Upper lobe of left lung (tissue), 6 donors: ENCODE data around the gene MRPL1. TPM values are rescaled to one million over a fixed set of nuclear protein-coding genes. Genes with fewer than 3 reads are reported as not detected.

ENCODE experiments used
- ATAC-seq, 2 donors: fragments of 200-7000 bp; cut with Tn5 transposase; one replicate each; pipeline ENCODE4 v1.9.1; 2022; ENCODE audit warnings: mild to moderate bottlenecking in 2 of 2, moderate library complexity in 2 of 2; ENCODE audit not compliant: low FRiP score in 2 of 2
- DNase-seq, 2 donors: peaks; one replicate each; pipeline ENCODE4 v3.0.0-alpha.2; 2019 to 2020
- H3K27ac ChIP-seq, 4 donors: fragments of 200-600 bp; sonication (generic); one replicate each; pipeline ENCODE4 v1.5.1; 2016 to 2019
- H3K27me3 ChIP-seq, 4 donors: fragments of 200-600 bp; sonication (generic); one replicate each; pipeline ENCODE4 v1.5.1; 2017 to 2019
- H3K36me3 ChIP-seq, 4 donors: fragments of 200-600 bp; sonication (generic); one replicate each; pipeline ENCODE4 v1.5.1; 2016 to 2019
- H3K4me1 ChIP-seq, 4 donors: fragments of 200-600 bp; sonication (generic); one replicate each; pipeline ENCODE4 v1.5.1; 2018 to 2019
- H3K4me3 ChIP-seq, 4 donors: fragments of 200-600 bp; sonication (generic); one replicate each; pipeline ENCODE4 v1.5.1; 2017 to 2019; ENCODE audit warnings: mild to moderate bottlenecking in 2 of 4, moderate library complexity in 1 of 4
- H3K9me3 ChIP-seq, 4 donors: fragments of 200-600 bp; sonication (generic); one replicate each; pipeline ENCODE4 v1.5.1; 2018 to 2019
- EP300 ChIP-seq, 4 donors: sonication (generic); formaldehyde crosslinking; IDR thresholded peaks; one replicate each; pipeline ENCODE4 v1.5.1; 2017; ENCODE audit warnings: antibody characterized with exemption in 4 of 4, control low read depth in 2 of 4
- POLR2A ChIP-seq, 4 donors: fragments of 450-650 bp; IDR thresholded peaks; one replicate each; pipeline ENCODE4 v1.5.1; 2016 to 2017; ENCODE audit warnings: antibody characterized with exemption in 4 of 4, mild to moderate bottlenecking in 2 of 4
- POLR2AphosphoS5 ChIP-seq, 2 donors: sonication (generic); formaldehyde crosslinking; IDR thresholded peaks; one replicate each; pipeline ENCODE4 v1.5.1; 2017; ENCODE audit warnings: antibody characterized with exemption in 2 of 2
- WGBS, 2 donors: methylation state at CpG; one replicate each; pipeline ENCODE4 v1.1.5; 2017 to 2018; 5-methylcytosine and 5-hydroxymethylcytosine counted together
- total RNA-seq, 6 donors: library from RNA; depleted of rRNA in 4 of 6; stranded (reverse); fragments of >200 nt in 4 of 6; gene quantifications; one replicate each; pipeline versions ENCODE4 v1.1.0 to v1.2.1, GENCODE V29; 2016 to 2021
- TF ChIP-seq, protein P1 (sequence below), 6 experiments: fragments of 450-650 bp in 4 of 6; fragments of 200-600 bp in 2 of 6; sonication (generic) in 2 of 6; IDR thresholded peaks; one replicate each; pipeline ENCODE4 v1.5.1; 2016 to 2019; ENCODE audit warnings: antibody characterized with exemption in 6 of 6
- donor health status: DM: no; HTN: no; CAD: no; lungs with moderate emphysema.
- donor health status: DM: no; HTN: yes; CAD: no; lungs with severe emphysema.

MRPL1 gene
- total RNA-seq, 6 donors from 2014 or later, result 4.1 to 26.5 (median 16.8) TPM

DNA sequence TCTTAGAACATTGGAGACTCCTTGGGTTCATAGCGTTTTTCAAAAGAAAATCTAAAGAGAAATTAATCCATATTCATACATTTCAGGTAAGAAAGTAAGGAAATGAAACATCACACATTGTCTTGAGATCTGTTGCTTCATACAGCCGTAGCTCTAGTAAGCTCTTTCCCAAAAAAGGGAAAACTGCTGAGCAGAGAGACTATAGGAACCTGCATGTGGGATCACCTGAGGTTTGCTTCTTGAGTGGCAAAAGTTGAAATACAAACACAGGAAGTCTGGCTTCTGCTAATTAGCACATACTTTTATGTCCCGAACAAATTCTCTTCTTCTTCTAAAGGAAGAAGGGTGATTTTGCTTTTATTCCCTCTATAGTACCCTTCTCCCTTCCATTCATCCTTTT lies 57.7 kb downstream of the MRPL1 start:
- WGBS, 2 donors, result 63 to 68% methylated on average over 3 of the region's 3 CpGs
- Histone ChIP-seq H3K9me3 (no peaks in the 10 kb centered on the region), H3K27me3 (no peaks in the 10 kb centered on the region), H3K27ac (peak overlapping the region in 3 of 4 donors; percentile 62 to 63 (median 62)), H3K4me1 (peaks cover 12 to 21% (median 16%) of the 10 kb centered on the region in 4 donors), H3K4me3 (no peak overlapping the region), H3K36me3 (no peaks in the 10 kb centered on the region)
- DNase-seq (no peak), ATAC-seq (no peak)
- TF ChIP-seq POLR2AphosphoS5 (IDR thresholded peaks at IDR 0.05), result no peak
- TF ChIP-seq, protein P1, sequence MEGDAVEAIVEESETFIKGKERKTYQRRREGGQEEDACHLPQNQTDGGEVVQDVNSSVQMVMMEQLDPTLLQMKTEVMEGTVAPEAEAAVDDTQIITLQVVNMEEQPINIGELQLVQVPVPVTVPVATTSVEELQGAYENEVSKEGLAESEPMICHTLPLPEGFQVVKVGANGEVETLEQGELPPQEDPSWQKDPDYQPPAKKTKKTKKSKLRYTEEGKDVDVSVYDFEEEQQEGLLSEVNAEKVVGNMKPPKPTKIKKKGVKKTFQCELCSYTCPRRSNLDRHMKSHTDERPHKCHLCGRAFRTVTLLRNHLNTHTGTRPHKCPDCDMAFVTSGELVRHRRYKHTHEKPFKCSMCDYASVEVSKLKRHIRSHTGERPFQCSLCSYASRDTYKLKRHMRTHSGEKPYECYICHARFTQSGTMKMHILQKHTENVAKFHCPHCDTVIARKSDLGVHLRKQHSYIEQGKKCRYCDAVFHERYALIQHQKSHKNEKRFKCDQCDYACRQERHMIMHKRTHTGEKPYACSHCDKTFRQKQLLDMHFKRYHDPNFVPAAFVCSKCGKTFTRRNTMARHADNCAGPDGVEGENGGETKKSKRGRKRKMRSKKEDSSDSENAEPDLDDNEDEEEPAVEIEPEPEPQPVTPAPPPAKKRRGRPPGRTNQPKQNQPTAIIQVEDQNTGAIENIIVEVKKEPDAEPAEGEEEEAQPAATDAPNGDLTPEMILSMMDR (IDR thresholded peaks at IDR 0.05), result no peak
- TF ChIP-seq POLR2A (IDR thresholded peaks at IDR 0.05), result no peak
- no peak for TF ChIP-seq EP300 (IDR thresholded peaks at IDR 0.05)

DNA sequence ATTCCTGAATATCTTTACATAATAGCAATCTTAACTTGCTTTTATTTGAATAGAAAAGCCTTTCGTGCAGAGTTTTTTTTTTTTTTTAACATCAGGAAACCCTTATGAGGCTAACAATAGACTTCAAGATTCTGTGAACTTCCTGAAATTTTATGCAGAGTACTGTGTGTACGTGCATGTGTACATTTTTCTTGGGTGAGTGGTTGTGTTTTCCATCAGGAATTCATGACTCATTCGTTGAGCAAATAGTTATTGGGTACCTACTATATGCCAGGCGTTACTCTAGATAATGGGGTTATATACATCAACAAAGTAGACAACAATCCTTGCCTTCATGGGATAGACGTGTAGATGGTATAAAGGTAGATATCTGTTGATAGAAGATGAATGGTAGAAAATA lies 59.1 kb downstream of the MRPL1 start:
- 44 to 49% methylated on average over 5 of the region's 5 CpGs for WGBS, 2 donors
- ATAC-seq, result no peak
- TF ChIP-seq POLR2AphosphoS5 (IDR thresholded peaks at IDR 0.05), result no peak
- TF ChIP-seq, protein P1 (IDR thresholded peaks at IDR 0.05), result no peak
- TF ChIP-seq EP300 (IDR thresholded peaks at IDR 0.05), result peak in 3 of 4 donors; percentile 2 to 63 (median 7)
- no peak for TF ChIP-seq POLR2A (IDR thresholded peaks at IDR 0.05)

DNA sequence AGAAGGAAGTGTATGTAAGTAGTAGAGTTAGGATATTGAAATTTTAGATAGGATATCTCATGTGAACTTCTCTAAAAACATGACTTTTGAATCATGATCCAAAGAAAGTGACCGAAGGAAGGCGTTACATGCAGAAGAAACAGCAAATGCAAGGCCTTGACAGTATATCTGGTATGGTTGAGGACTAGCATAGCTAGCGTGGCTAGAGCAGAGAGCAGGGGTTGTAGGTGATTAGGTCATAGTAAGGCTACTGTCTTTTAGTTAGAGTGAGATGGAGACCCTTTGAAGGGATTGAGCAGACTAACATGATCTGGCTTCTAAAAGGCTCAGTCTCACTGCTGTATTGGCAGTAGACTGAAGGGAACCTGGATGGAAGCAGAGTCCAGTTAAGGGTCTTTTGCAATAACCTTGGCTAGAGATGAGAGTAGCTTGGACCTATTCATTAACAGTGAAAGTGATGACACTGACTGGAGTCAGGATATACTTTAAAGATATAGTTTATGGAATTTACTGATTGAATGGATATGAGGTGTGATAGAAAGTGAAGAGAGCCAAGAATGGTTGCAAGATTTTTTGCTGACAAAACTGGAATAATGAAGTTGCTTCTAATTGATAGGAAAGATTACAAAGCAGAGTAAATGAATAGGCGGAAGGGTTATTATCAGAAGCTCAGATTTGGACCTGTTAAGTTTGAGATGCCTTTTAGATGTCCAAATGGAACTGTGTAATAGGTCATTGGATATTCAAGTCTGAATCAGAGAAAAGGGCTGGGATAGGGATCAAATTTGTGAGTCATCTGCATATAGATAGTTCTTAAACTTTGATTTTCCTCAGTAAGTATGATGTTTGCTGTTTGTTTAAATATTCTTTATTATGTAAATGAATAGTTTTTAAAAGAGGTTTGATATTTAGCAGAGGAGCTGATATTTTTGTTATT lies 59.8 kb downstream of the MRPL1 start:
- H3K27ac ChIP-seq, result peak overlapping the region; percentile 4 to 63 (median 51)
- ATAC-seq, result no peak
- no peaks in the 10 kb centered on the region for H3K9me3 ChIP-seq
- 91 to 96% methylated on average over 4 of the region's 4 CpGs for WGBS, 2 donors
- H3K36me3 ChIP-seq, result no peaks in the 10 kb centered on the region
- TF ChIP-seq POLR2AphosphoS5 (IDR thresholded peaks at IDR 0.05) (no peak), POLR2A (IDR thresholded peaks at IDR 0.05) (no peak), EP300 (IDR thresholded peaks at IDR 0.05) (no peak)
- TF ChIP-seq, protein P1 (IDR thresholded peaks at IDR 0.05), result no peak
- peaks cover 12 to 21% (median 16%) of the 10 kb centered on the region in 4 donors for H3K4me1 ChIP-seq
- H3K27me3 ChIP-seq, result no peaks in the 10 kb centered on the region
- no peak for DNase-seq
- H3K4me3 ChIP-seq, result no peak overlapping the region

More for the DNA sequence above, 59.1 kb downstream of the MRPL1 start:
- Histone ChIP-seq H3K4me3 (no peak overlapping the region), H3K27ac (peak overlapping the region; percentile 4 to 63 (median 56)), H3K4me1 (peaks cover 12 to 21% (median 16%) of the 10 kb centered on the region in 4 donors), H3K36me3 (no peaks in the 10 kb centered on the region), H3K27me3 (no peaks in the 10 kb centered on the region), H3K9me3 (no peaks in the 10 kb centered on the region)
- no peak for DNase-seq

DNA sequence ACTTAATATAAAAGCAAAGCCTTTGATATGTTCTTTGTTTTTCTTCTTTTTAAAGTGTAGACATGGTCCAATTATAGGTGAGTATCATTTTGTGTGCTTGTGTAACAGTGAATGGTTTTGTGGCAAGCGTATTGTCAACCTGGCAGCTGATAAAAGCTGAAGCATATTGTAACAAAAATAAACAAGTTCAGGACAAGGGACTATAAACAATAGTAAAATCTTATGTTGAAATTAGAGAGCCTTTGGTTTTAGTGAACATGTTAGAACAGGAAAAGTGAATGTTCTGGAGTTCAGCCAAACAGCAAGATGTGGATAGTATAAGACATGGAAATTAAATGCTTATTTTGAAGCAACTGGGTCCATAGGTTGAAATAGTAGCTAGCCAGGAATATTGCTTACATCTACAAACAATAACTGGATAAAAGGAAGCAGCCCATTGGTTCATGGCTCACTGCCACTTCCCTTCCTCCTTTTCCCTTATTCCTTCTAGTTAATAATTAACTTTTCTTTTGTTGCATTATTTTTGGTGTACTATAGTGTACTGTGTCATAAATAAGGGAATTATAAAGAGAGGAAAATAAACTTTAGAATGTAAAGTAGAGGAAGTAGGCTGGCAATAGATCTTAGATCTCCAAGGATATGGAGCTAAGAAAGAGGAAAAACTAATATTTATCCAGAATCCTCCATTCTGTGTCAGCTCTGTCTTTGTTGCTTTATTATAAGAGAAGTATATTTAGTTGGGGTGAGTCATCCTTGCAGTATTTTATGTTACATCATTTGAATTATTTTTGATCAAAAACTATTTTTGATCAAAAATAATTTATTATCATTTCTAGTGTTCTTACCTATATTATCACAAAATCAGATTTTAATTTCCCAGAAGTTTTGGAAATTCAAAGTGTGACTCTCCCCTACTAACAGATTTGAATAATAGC lies 65.6 kb downstream of the MRPL1 start:
- DNase-seq (no peak), ATAC-seq (no peak)
- H3K4me3 ChIP-seq, result no peak overlapping the region
- TF ChIP-seq POLR2AphosphoS5 (IDR thresholded peaks at IDR 0.05), result no peak
- TF ChIP-seq EP300 (IDR thresholded peaks at IDR 0.05), result no peak
- TF ChIP-seq POLR2A (IDR thresholded peaks at IDR 0.05), result no peak
- TF ChIP-seq, protein P1 (IDR thresholded peaks at IDR 0.05), result no peak
- no peak overlapping the region for H3K27ac ChIP-seq
- WGBS, 2 donors, result 66 to 69% methylated on average over 1 of the region's 1 CpG
- H3K36me3 ChIP-seq, result peaks cover 0 to 14% (median 0%) of the 10 kb centered on the region in 4 donors
- peaks cover 0 to 10% (median 6%) of the 10 kb centered on the region in 4 donors for H3K4me1 ChIP-seq
- no peaks in the 10 kb centered on the region for H3K27me3 ChIP-seq
- H3K9me3 ChIP-seq, result no peaks in the 10 kb centered on the region
